Measurements from ENCODE around the gene EIF4E2.

EIF4E2 gene

DNA sequence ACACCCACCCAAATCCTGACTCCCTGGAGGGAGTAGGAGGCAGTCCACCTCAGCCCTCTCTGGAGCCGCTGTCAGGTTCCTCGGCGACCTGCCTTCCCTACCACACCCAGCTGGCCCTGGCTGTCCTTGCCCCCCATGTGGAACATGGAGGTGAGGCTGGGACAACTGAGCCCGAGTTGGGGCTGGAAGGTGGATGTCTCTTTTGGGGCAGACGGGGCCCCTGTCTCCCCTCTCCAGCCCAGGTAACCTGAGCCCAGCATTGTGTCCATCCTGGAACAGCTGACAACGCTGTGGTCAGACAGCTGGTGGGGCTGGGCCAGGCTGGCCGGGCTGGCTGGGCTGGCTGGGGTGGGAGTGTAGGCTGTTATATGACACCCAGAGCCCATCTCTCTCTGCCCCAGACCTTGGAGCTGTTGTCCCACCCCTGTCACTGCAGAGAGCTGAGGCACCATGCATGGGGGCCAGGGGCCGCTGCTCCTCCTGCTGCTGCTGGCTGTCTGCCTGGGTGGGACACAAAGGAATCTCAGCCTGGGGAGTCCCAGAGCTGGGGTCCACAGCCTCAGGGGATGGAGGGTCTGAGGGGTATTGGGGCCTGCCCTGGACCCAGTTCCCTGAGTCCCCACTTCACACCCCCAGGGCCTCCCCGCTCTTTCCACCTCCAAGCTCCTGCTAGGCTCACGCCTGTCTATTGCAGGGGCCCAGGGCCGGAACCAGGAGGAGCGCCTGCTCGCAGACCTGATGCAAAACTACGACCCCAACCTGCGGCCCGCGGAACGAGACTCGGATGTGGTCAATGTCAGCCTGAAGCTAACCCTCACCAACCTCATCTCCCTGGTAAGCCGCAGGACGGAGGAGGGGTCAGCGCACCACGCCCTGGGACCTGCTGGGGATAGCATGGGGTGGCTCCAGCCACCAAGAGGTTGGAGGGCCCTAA lies 10.9 kb upstream of the EIF4E2 start, which contains the start of gene CHRNG:
Gene CHRNG (plus strand): TSS at position 395 of the 934 bp plus-strand sequence. CDS start 56 bp downstream, at position 451.
- no peak for DNase-seq

DNA sequence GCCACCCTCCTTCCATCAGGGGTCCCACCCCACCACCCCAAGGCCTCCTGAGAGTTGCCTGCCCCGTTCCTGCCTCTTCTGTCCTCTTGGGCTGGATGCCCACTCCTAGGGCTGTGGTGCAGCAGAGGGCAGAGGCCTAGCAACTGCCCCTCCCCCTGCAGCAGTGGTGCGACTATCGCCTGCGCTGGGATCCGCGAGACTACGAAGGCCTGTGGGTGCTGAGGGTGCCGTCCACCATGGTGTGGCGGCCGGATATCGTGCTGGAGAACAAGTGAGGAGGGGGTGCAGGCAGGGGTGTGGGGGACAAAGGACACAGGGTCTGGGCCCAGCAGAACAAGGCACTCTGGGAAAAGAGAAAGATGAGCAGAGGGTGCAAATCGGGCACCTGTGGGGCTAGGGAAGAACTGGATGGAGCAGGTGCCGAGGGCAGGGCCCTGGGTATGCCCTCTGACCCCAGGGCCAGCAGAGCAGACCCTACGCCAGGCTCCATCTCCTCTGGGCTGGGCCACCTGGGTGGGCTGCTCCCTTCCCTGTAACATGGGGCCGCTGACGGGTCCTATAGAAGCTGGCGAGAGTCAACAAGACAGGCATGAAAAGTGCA lies 9.9 kb upstream of the EIF4E2 start:
- no peak for DNase-seq

DNA sequence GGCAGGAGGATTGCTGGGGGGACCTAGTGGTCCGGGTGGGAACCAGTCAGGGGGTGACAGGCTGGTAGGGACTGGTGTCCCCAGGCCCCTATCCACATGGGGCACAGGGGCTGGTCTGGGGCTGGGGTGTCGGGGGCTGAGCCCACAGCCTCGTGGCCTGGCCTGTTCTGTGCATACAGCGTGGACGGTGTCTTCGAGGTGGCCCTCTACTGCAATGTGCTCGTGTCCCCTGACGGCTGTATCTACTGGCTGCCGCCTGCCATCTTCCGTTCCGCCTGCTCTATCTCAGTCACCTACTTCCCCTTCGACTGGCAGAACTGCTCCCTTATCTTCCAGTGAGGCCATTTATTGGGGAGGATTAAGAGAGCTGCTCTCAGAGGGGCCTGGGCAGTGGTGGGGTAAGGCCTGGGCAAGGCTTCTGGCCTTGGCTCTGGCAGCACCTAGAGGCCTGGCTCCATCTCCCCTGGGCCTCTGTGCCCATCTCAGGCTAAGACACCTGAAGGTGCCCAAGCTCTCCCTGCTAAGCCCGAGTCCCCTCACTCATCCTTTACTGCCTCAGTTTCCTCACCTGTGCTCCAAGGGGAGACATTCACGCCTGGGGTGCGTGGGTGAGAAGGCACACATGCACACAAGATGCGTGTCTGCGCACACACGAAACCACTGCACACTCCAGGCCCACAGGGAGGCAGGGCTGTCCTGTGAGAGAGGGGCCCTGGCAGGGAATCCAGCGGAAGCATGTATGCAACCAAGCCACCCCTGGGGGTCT lies 9.1 kb upstream of the EIF4E2 start:
- no peak for DNase-seq

DNA sequence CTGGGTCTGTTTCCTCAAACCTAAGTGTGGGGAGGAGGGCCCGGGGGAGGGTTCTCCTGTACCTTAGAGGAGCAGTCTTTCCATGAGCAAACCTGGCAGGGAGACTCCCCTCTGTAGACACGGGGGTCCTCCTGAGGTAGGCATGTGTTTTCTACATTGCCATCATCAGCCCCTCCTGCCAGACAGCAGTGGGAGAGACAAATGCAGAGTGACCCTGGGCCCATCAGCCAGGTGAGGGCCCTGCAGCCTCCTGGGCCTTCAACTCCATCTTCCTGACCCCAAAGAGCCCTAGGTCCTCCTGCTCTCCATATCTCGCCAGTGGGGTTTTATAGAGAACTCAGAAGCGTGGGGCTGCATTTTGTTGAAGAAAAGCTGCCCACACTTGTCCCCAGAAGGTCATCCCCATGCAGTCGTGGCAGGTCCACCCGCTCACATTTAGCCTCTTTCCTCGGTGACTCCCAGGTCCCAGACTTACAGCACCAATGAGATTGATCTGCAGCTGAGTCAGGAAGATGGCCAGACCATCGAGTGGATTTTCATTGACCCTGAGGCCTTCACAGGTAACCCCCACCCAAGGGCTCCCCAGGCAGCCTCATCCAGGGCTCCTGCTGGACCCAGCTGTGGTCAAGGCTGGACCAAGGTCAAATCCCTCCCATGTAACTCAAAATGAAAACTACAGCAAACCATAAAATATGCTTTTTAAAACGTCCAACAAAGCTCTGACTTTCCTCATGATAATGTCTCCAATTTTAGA lies 8.4 kb upstream of the EIF4E2 start:
- DNase-seq = no peak

DNA sequence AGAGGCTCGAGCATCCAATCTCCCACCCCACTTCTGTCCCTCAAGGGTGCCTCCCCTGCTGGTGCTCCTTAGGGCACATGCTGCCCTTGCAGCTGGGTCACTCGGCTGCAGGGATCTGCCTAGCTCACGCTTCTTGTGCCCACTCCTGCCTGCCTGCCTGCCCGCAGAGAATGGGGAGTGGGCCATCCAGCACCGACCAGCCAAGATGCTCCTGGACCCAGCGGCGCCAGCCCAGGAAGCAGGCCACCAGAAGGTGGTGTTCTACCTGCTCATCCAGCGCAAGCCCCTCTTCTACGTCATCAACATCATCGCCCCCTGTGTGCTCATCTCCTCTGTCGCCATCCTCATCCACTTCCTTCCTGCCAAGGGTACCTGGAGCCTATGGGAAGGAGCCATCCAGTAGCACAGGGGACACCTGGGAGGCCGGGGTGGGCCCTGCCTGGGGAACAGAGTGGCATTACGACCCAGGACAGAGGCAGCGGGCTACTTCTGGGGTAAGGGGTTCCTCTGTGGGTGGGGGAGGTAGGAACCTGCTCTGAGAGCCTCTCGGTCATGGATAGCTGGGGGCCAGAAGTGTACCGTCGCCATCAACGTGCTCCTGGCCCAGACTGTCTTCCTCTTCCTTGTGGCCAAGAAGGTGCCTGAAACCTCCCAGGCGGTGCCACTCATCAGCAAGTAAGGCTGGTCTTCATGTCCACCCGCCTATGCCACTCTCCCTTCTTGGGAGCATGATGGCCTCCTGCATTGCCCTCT lies 7.6 kb upstream of the EIF4E2 start:
- no peak for DNase-seq

DNA sequence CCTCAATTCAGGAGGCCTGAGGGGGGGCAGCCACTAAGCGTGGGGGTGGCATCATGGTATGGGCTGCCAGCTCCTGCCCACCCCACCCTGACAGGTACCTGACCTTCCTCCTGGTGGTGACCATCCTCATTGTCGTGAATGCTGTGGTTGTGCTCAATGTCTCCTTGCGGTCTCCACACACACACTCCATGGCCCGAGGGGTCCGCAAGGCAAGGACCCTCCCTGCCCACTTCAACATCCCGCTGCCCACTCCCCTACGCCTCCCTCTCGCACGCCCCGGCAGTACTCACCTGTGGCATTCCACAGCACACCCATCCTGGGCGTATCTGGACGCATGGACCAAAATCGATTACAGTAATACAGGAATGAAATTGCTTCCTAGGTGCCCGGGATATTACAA lies 7.0 kb upstream of the EIF4E2 start:
- no peak for DNase-seq

DNA sequence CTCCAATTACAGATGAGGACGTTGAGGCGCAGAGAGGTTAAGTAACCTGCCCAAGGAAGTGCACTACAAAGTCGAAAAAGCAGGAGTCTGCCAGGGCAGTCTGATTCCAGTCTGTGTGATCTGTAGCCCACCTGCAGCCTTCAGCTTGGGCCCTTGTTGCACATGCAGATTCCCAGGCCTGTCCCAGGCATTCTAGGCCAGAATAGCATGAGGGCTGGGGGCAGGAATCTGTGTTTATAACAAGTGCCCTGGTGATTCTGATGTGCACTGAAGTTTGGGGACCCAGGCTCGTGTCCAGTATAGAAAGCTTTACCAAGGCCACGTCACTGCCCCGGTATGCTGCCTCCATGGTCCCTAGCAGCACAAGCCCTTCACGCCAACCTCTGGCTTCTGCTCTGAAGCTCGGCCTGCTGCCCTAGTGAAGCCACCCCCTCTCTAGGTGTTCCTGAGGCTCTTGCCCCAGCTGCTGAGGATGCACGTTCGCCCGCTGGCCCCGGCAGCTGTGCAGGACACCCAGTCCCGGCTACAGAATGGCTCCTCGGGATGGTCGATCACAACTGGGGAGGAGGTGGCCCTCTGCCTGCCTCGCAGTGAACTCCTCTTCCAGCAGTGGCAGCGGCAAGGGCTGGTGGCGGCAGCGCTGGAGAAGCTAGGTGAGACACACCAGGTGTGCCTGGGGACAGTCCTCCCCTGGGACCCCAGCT lies 6.4 kb upstream of the EIF4E2 start:
- no peak for DNase-seq

DNA sequence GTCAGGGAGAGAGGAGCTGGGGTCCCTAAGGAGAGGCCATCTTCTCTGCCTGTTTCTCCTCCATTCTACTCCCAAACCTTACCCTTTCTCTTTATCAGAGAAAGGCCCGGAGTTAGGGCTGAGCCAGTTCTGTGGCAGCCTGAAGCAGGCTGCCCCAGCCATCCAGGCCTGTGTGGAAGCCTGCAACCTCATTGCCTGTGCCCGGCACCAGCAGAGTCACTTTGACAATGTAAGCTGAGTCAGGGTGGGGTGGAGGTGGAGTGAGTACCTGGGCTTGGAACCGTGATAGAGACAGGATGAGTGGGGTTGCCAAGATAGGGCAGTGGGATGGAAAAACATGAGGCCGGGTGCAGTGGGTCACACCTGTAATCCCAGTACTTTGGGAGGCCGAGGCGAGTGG lies 5.8 kb upstream of the EIF4E2 start:
- DNase-seq = no peak

DNA sequence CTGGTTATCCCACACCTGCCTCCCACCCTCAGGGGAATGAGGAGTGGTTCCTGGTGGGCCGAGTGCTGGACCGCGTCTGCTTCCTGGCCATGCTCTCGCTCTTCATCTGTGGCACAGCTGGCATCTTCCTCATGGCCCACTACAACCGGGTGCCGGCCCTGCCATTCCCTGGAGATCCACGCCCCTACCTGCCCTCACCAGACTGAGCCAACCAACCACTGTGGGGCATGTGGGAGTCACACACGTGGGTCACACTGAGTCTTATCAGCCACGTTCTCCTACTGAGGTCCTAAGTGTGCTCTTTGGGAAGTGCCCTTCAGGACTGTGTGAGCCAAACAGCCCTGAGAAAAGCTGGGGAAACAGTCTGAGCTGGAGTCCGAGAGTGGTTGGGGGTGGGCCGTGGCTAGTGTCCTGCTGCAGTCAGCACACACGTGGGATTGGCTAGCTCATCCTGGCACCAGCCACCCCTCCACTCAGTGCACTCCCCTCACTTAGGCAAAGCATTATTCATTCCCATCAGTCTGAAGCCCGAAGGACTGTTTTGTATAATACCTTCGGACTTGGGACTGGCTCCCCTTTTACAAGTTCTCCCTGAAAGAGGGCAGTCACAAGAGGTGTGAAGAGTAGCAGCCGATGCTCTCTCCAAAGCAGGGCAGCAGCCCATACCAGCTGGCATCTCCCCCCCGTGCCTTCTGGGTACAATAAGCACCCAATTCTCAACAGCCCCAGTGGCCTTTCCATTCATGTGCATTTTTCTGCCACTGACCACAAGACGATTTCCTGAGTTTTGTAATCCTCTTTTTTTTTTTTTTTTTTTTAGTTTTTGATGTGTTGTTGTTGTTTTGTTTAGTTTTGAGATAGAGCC lies 4.7 kb upstream of the EIF4E2 start:
- DNase-seq = no peak

DNA sequence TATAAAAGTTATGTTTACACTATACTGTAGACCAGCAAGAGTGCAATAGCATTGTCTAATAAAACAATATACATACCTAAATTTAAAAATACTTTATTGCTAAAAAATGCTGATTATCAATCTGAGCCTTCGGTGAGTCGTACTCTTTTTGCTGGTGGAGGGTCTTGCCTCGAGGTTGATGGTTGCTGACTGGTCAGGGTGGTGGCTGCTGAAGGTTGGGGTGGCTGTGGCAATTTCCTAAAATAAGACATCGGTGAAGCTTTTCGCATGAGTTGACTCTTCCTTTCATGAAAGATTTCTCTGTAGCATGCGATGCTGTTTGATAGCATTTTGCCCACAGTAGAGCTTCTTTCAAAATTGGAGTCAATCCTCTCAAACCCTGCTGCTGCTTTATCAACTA lies 2.5 kb upstream of the EIF4E2 start:
- DNase-seq = no peak

DNA sequence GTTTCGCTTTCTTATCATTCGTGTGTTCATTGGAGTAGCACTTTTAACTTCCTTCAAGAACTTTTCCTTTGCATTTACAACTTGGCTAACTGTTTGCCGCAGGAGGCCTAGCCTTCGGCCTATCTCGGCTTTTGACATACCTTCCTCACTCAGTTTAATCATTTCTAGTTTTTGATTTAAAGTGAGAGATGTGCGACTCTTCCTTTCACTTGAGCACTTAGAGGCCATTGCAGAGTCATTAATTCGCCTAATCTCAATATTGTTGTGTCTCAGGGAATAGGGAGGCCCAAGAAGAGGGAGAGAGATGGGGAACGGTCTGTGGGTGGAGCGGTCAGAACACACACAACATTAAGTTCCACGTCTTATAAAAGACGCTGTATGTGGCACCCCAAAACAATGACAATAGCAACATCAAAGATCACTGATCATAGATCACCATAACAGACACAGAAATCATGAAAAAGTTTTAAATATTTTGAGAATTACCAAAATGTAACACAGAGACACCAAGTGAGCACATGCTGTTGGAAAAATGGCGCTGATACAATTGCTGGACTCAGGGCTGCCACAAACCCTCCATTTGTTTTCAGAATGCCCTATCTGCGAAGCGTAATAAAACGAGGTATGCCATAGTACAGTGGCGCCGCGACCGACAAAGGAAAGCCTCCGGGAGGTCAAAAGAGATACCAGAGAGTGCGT lies 685 bp upstream of the EIF4E2 start:
- DNase-seq = peak; percentile 4

DNA sequence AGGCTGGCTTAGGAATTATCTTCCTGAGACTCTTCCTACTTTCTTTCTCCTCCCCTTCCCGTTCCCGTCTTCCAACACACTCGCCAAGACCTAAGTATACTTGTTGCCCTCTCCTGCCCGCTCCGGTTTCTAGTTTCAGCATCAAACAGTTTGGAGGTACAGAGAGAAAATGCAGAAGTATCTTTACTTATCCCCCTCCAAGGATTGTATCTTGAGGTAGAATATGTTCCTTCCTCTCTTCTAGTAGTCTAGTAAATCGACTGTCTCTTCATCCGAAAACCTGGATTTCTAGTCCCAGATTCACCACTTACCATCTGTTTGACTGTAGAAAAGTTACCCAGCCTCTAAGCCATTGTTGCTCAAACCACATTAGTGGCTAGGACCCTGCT lies 755 bp downstream of the EIF4E2 start:
- peak; percentile 3 for DNase-seq

DNA sequence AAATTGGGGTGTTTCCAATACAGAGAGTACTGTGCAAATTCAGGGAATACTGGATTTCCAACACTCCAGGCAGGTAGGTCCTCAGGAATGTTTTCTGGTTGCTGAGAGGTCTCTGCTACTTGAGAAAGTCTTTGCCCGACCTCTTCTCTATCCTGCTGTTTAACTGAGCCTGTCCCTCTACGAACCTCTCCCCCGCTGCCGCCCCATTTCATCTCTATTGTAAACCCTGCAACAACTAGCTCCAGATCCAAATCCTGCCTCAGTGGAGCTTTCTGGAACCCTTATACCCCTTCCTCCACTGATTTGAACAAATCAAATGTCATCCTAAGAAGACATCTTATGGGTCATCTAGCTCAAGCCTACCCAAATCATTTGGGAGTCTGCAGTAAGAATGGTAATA lies 1.3 kb downstream of the EIF4E2 start:
- no peak for DNase-seq

DNA sequence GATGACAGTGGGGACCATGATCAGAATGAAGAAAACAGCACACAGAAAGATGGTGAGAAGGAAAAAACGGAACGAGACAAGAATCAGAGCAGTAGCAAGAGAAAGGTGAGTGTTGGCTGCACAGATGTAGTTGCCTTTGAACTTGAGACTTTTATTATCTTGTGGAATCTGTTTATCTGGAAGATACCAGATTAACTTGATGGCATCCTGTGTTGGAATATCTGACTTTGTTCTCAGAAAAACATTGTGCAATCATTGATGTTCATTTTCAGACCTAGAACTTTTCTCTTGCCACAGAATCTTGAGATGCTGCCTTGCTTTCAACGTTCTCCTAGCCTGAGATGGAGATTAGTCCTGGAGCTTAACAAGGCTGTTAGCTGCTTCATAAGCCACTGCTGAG lies 5.9 kb downstream of the EIF4E2 start:
- DNase-seq = no peak

DNA sequence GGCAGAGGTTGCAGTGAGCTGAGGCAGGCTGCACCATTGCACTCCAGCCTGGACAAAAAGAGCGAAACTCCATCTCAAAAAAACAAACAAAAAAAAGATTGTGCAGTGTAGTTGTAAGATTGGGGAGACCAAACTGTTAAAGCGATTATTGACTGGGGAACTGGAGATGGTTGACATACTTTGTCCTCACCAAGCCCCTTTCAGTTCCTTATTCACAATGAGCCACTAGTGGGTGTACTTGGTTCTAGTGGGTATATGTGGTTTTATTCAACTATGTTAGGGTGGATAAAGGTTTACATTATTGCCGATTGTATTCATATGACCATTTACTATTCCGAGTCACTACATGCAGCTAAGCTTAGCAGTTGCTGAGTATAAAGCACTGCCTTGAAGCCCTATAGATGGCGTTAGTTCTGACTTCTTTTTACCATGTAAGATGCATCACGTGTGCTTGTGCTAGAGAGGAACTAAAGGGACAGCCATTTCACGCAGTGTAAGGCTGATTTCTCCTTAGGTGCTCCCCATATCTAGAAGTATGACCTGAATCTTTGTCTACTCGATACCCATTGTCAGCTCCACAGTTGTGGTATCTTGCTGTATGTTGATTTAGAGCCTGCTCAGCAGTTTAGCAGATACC lies 12.1 kb downstream of the EIF4E2 start:
- no peak for DNase-seq

DNA sequence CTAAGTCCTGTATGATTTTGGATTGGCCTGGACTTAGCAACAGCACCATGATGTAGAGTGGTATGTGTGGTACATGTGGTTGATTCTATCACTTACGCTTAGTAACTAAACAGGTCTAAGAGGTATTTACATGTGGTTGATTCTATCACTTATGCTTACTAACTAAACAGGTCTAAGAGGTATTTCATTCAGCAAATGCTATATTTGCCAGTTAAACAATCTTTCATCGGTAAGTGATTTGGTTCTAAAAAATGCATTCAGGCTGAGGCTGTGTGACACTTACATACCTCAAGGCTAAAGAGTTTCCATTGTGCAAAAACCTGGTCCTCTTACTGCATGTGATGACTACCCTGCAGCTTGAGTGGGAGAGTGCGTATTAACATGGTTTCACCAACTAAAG lies 13.1 kb downstream of the EIF4E2 start:
- no peak for DNase-seq

DNA sequence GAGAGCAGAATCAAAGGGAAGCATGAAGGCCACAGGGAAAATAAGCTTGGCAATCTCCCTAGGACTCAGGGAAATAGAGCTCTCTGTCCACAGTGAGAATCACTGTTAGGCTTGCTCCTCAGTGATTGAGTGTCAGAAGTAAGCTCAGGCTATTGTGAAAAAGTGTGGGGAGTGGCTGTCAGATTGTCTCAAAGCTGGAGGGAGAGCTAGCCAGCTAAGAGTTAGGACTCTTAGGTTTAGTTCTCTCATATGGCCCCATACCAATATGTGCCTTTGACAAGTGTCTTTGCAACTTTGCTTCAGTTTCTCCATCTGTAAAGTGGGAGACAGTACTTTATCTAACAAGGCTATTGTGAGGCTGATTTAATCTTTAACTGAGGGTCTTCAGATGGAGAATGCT lies 17.2 kb downstream of the EIF4E2 start:
- DNase-seq = no peak

DNA sequence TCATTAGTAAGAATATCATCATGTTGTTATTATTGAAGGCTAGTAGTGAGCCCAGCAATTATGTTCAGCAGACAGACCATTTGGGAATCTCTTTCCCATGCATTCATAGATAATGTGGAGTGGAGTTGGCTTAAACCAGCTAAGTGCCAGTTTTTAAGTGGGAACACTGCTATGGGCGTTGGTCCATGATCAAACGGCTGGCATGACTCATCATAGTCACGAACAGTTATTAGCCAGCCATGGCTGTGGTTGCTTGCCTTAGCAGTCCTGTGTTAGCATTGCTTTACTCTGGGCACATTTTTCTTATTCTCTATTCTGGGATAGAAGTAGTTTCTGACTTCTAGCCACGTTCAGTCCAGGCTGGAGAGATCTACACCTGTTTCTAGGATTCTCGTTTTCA lies 17.7 kb downstream of the EIF4E2 start:
- DNase-seq = no peak

DNA sequence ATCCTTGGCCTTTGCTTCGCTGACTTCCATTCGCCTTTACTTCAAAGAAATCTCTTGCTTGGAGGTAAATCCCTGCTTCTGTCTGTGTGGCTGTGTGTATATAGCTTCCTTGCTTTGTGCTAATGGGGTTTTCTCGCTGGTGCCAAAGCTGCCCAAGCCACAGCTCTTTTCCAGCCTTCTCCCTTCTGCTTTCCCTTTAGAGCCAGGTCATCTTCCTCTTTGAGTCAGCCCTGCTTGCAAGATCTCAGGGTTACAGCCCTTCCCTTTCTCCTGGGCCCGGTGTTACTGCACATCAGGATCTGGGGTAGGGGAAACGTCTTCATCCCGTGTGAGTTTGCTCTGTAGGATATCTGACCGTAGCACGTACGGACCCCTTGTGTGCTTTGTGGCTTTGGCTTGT lies 19.1 kb downstream of the EIF4E2 start:
- DNase-seq = no peak

All from CD4-positive, alpha-beta T cell treated with Interleukin-17A for 1 hour (primary cell).